GM12875 (cell line): Measurements from ENCODE around the gene IQUB.

Experiments
- H3K4me3 ChIP-seq: one replicate; pipeline ENCODE4 v1.5.1; 2011; ENCODE audit warnings: low read depth, low read length, control low read depth
- CTCF ChIP-seq: IDR thresholded peaks from 2 replicates; pipeline ENCODE4 v1.5.1; 2011; ENCODE audit warnings: low read depth, mild to moderate bottlenecking, control low read depth, inconsistent platforms, low read length, moderate library complexity, borderline replicate concordance; ENCODE audit not compliant: insufficient read depth

The IQUB gene

GRCh38 chr7:123548406-123548805, 14.0 kb upstream of the IQUB start:
- TF ChIP-seq CTCF, result no peak
- no peak overlapping the region for H3K4me3 ChIP-seq

- no peak for TF ChIP-seq CTCF
- no peak overlapping the region for H3K4me3 ChIP-seq
Observed at GRCh38 chr7:123539871-123540270, 5.5 kb upstream of the IQUB start.

GRCh38 chr7:123538897-123539296, 4.5 kb upstream of the IQUB start:
- no peak overlapping the region for H3K4me3 ChIP-seq
- TF ChIP-seq CTCF, result no peak

- TF ChIP-seq CTCF, result no peak
- H3K4me3 ChIP-seq, result no peak overlapping the region
Observed at GRCh38 chr7:123538189-123538714, 3.9 kb upstream of the IQUB start.

- TF ChIP-seq CTCF, result no peak
- no peak overlapping the region for H3K4me3 ChIP-seq
Observed at GRCh38 chr7:123537026-123537642, 2.7 kb upstream of the IQUB start.

GRCh38 chr7:123535517-123535916, 1.1 kb upstream of the IQUB start:
- H3K4me3 ChIP-seq, result no peak overlapping the region
- no peak for TF ChIP-seq CTCF

GRCh38 chr7:123533929-123534382, 439 bp downstream of the IQUB start:
- no peak for TF ChIP-seq CTCF
- peak overlapping the region; percentile 54 for H3K4me3 ChIP-seq
